A673 (cell line): ENCODE results near the gene ODAD2. TPM values are rescaled to one million over a fixed set of nuclear protein-coding genes. Genes with fewer than 3 reads are reported as not detected.

Experiments used
- BruUV-seq: library from RNA; stranded (reverse); fragments of 400-500 nt; replicated peaks from 2 replicates; lab custom pipeline; 2021; lab: Mats Ljungman, UMichigan
- CTCF ChIA-PET: fragments of 300-600 bp; sonication (Branson Sonifier 250); formaldehyde crosslinking; loops from one replicate; lab custom pipeline; 2022; ENCODE audit warnings: antibody characterized with exemption; lab: Charles Lee
- POLR2A ChIA-PET: fragments of 300-600 bp; sonication (Branson Sonifier 250); formaldehyde crosslinking; loops from one replicate; lab custom pipeline; 2022; ENCODE audit warnings: antibody characterized with exemption; ENCODE audit not compliant: low non-redundant PET; lab: Charles Lee
- DNase-seq: peaks from one replicate; pipeline ENCODE4 v3.0.0-alpha.2; 2015; ENCODE audit warnings: low spot score
- H3K27ac ChIP-seq: fragments of 200-600 bp; sonication (generic); 2 replicates; pipeline ENCODE4 v1.5.1; 2016; ENCODE audit warnings: mixed run types, low read depth, mild to moderate bottlenecking, mixed read lengths, antibody characterized with exemption, low read length; ENCODE audit not compliant: poor library complexity, severe bottlenecking
- H3K27me3 ChIP-seq: fragments of 200-600 bp; sonication (generic); replicated peaks from 2 replicates; pipeline ENCODE4 v1.6.1; 2017; ENCODE audit warnings: mixed run types, low read depth, mild to moderate bottlenecking, mixed read lengths, antibody characterized with exemption, low read length; ENCODE audit not compliant: insufficient read depth, poor library complexity
- H3K36me3 ChIP-seq: fragments of 200-600 bp; sonication (generic); 2 replicates; pipeline ENCODE4 v1.6.1; 2016; ENCODE audit warnings: mixed run types, mild to moderate bottlenecking, mixed read lengths, antibody characterized with exemption, low read length; ENCODE audit not compliant: insufficient read depth, poor library complexity, severe bottlenecking
- H3K4me1 ChIP-seq: fragments of 200-600 bp; sonication (generic); 2 replicates; pipeline ENCODE4 v1.6.1; 2017; ENCODE audit warnings: mixed run types, mild to moderate bottlenecking, mixed read lengths, antibody characterized with exemption, low read length; ENCODE audit not compliant: insufficient read depth, poor library complexity, severe bottlenecking
- H3K4me3 ChIP-seq: fragments of 200-600 bp; sonication (generic); 2 replicates; pipeline ENCODE4 v1.5.1; 2016; ENCODE audit warnings: low read depth, mixed run types, mild to moderate bottlenecking, mixed read lengths, low read length; ENCODE audit not compliant: poor library complexity, severe bottlenecking
- H3K9me3 ChIP-seq: fragments of 200-600 bp; sonication (generic); 2 replicates; pipeline ENCODE4 v1.6.1; 2016; ENCODE audit warnings: mixed run types, low read depth, mild to moderate bottlenecking, mixed read lengths, antibody characterized with exemption, low read length; ENCODE audit not compliant: poor library complexity, severe bottlenecking
- EZH2 ChIP-seq: fragments of 200-600 bp; sonication (generic); IDR thresholded peaks from 2 replicates; pipeline ENCODE4 v1.6.1; 2017; ENCODE audit warnings: borderline replicate concordance, low read depth, mild to moderate bottlenecking, mixed read lengths, antibody characterized with exemption, low read length; ENCODE audit not compliant: poor library complexity, severe bottlenecking
- intact Hi-C: fragments of 100-400 bp; cut with micrococcal nuclease; formaldehyde crosslinking; loops from one replicate; pipeline ENCODE4 v1.10.0; 2022; ENCODE audit not compliant: unreplicated experiment
- total RNA-seq: library from RNA; stranded (reverse); gene quantifications from 2 replicates; pipeline ENCODE4 v1.2.3, GENCODE V29; 2021
- TF ChIP-seq, protein P1 (sequence below): fragments of 300-800, 200-600 bp; sonication (generic); conservative IDR thresholded peaks from 2 replicates; pipeline ENCODE4 v1.5.1; 2017; ENCODE audit warnings: low read depth, mild to moderate bottlenecking, antibody characterized with exemption, low read length, moderate library complexity, mixed read lengths

The ODAD2 gene
- total RNA-seq, 1 experiment from 2014 or later = 1.2 TPM

GRCh38 chr10:27949528-27950241 lies 49.2 kb downstream of the ODAD2 start:
- TF ChIP-seq, protein P1, sequence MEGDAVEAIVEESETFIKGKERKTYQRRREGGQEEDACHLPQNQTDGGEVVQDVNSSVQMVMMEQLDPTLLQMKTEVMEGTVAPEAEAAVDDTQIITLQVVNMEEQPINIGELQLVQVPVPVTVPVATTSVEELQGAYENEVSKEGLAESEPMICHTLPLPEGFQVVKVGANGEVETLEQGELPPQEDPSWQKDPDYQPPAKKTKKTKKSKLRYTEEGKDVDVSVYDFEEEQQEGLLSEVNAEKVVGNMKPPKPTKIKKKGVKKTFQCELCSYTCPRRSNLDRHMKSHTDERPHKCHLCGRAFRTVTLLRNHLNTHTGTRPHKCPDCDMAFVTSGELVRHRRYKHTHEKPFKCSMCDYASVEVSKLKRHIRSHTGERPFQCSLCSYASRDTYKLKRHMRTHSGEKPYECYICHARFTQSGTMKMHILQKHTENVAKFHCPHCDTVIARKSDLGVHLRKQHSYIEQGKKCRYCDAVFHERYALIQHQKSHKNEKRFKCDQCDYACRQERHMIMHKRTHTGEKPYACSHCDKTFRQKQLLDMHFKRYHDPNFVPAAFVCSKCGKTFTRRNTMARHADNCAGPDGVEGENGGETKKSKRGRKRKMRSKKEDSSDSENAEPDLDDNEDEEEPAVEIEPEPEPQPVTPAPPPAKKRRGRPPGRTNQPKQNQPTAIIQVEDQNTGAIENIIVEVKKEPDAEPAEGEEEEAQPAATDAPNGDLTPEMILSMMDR = no peak
- TF ChIP-seq EZH2 = no peak
- BruUV-seq = no TSS peak
- peaks cover 8% of the 10 kb centered on the region for H3K4me1 ChIP-seq
- intact Hi-C loops = no loop called here
- CTCF ChIA-PET = no interaction called here
- no peaks in the 10 kb centered on the region for H3K9me3 ChIP-seq
- no peak overlapping the region for H3K4me3 ChIP-seq
- no peaks in the 10 kb centered on the region for H3K36me3 ChIP-seq
- POLR2A ChIA-PET = no interaction called here
- H3K27ac ChIP-seq = no peak overlapping the region
- peaks cover 17% of the 10 kb centered on the region for H3K27me3 ChIP-seq
- DNase-seq = no peak

- BruUV-seq = no TSS peak
- POLR2A ChIA-PET = no interaction called here
- H3K27me3 ChIP-seq = peaks cover 19% of the 10 kb centered on the region
- intact Hi-C loops = no loop called here
- H3K4me3 ChIP-seq = no peak overlapping the region
- peaks cover 8% of the 10 kb centered on the region for H3K4me1 ChIP-seq
- no peak for DNase-seq
- no peak for TF ChIP-seq EZH2
- TF ChIP-seq, protein P1 = no peak
- no peaks in the 10 kb centered on the region for H3K9me3 ChIP-seq
- H3K27ac ChIP-seq = no peak overlapping the region
- H3K36me3 ChIP-seq = no peaks in the 10 kb centered on the region
- CTCF ChIA-PET = no interaction called here
These were observed 50.7 kb downstream of the ODAD2 start for GRCh38 chr10:27948186-27948585.

DNA sequence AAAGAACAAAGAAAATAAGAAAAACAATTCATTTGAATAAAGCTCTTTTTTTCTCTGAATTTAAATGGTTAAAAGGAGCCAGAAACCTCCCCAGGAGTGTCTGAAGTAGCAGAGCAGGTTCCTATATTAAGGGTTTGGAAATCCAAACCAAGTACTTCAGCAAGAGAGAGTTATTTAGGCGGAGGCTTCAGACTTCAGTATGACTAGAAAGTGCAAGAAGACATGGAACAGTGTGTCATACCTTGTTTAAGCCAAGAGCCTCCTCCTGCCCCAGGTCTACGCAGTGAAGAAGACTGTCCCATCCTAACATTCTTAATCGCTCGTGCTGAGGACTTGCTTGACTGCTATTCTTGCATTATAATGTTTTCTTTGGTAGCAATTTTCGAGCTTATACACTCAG lies 51.3 kb downstream of the ODAD2 start:
- Histone ChIP-seq H3K9me3 (no peaks in the 10 kb centered on the region), H3K36me3 (no peaks in the 10 kb centered on the region), H3K27ac (no peak overlapping the region), H3K27me3 (peaks cover 19% of the 10 kb centered on the region), H3K4me3 (no peak overlapping the region), H3K4me1 (peaks cover 8% of the 10 kb centered on the region)
- intact Hi-C loops = no loop called here
- POLR2A ChIA-PET = no interaction called here
- TF ChIP-seq, protein P1 = no peak
- no peak for TF ChIP-seq EZH2
- no peak for DNase-seq
- no TSS peak for BruUV-seq
- CTCF ChIA-PET = no interaction called here
